GM19328 (cell line): ENCODE results near the gene FAM53A.

Experiments used
- ATAC-seq: cut with Tn5 transposase; IDR thresholded peaks from one replicate; pipeline ENCODE4 v1.9.1; 2021; ENCODE audit warnings: mild to moderate bottlenecking, moderate library complexity; ENCODE audit not compliant: unreplicated experiment

Gene FAM53A

GRCh38 chr4:1661695-1662094 lies 22.4 kb downstream of the FAM53A start:
- no peak for ATAC-seq

DNA sequence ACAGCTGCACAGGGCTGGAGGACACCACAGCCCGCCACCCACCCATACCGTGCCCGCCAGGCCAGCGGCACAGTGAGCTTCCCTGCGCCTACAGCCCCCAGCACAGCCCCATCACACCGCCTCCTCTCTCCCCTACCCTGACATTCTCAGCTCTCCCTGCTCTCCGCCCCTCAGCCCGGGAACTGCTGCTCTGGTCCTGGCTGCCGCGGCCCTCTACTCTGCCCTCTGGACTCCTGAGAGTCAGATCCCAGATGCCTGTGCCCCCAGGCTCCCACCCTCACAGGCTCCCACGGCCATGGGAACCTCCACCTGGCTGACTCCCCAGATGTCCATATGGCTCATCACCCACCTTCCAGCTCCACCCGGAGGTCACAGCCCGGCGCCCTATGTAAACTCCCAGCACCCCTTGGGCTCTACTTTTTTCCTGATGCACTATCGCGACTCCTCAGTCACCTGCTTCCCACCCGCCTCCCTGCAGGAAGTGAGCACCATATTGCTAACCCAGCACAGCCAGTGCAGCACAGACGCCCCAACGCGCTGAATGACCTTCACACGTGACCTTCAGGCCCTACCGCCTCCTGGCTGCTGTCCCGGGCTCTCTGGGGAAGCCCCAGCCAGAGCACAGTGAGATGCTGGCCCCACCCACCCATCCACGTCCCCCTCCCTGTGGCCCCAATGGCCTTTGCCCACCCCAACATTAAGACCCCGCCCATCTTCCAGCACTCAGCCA lies 23.0 kb downstream of the FAM53A start:
- ATAC-seq, result no peak

- ATAC-seq, result no peak
Observed at GRCh38 chr4:1659104-1660043, 24.7 kb downstream of the FAM53A start.

- ATAC-seq, result no peak
Observed at GRCh38 chr4:1658581-1658980, 25.5 kb downstream of the FAM53A start.

- no peak for ATAC-seq
Observed at GRCh38 chr4:1658146-1658545, 26.0 kb downstream of the FAM53A start.

DNA sequence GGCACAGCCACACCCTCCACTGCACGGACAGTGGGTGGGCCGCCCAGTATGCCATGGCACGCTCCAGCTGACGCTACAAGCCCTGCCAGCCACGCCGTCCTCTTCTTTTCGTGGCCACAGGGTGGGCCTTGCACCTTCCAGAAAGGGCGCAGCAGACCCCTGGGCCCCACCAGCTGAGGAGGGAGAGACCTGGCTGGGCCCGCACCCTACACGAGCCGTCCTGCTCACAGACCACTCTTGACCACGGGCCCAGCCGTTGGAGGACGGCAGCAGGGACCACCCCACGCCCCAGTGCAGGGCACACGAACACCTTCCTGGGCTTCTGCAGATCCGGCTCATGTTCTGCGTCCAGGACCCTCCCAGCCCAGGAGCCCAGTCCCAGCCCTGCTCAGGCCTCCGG lies 27.1 kb downstream of the FAM53A start:
- no peak for ATAC-seq

GRCh38 chr4:1656132-1656531 lies 28.0 kb downstream of the FAM53A start:
- no peak for ATAC-seq

GRCh38 chr4:1655676-1656075 lies 28.4 kb downstream of the FAM53A start:
- ATAC-seq, result no peak

GRCh38 chr4:1655081-1655480 lies 29.0 kb downstream of the FAM53A start:
- ATAC-seq, result no peak

DNA sequence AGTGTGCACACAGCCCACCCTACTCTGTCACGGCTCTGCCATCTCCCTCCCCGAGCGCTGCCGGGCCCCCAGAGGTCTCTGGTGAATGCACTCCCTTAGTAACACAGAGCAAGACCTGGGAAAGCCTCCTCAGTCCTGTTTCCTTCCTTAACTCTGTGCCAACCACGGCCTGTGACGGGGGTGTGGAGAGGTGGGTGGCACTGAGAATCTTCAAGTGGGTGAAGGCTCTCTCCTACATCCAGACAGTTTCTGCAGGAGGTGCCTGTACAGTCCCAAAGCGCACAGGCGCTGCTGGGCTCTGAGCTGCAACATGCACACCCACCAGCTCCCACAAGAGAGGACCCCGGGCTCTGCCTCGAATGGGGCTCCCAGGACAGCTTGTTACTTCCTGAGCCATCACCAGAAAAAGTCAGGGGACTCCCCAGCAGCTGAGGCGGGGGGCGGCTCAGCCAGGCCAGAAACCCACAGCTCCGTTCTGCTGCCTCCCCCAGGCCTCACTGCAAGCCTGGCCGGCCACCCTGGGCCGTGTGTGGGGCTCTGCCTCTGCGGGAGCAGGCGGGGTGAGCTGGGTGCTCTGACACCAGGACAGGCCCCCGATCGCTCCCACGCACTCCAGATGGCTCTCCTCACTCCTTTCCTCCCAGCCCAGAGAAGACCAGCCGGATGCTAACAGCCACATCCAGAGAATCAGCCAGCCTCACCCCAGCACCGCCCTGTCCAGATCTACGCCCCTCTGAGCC lies 29.7 kb downstream of the FAM53A start:
- ATAC-seq, result no peak

GRCh38 chr4:1653776-1654175 lies 30.3 kb downstream of the FAM53A start:
- ATAC-seq, result no peak

- ATAC-seq, result no peak
Observed at GRCh38 chr4:1652088-1652487, 32.0 kb downstream of the FAM53A start.

DNA sequence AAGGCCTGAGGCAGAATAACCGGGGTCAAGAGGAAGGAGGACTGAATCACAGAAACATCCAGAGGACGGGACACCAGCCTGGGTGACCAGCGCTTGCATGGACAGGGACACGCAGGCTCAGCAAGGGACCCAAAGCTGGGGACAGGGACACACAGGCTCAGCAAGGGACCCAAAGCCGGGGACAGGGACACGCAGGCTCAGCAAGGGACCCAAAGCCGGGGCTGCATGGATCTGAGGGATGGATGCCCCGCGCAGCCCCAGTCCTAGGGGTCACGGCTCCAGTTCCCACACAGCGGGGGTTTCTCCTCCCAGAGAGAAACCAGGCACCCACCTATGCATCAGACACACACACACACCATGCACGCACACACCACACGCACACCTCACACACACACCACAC lies 32.5 kb downstream of the FAM53A start:
- no peak for ATAC-seq

- ATAC-seq, result no peak
Observed at GRCh38 chr4:1648962-1649361, 35.2 kb downstream of the FAM53A start.

DNA sequence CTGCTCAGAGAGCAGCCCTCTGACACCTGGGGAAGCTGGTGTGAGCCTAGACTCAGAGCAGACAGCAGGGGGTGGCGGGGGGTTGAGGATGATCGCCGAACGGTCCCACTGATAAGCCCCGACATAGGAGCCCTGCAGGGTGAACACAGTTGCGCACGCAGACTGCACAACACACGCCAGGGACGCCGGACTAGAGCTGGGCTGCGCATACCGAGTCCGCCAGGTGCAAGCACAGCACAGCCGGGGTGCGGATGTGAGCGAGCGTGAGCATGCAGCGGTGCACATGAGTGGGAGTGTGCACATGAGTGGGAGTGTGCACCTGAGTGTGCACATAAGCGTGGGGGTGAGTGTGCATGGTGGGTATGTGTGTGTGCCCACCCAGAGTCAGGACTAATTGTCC lies 36.7 kb downstream of the FAM53A start:
- no peak for ATAC-seq

- ATAC-seq, result no peak
Observed at GRCh38 chr4:1646690-1647089, 37.4 kb downstream of the FAM53A start.

DNA sequence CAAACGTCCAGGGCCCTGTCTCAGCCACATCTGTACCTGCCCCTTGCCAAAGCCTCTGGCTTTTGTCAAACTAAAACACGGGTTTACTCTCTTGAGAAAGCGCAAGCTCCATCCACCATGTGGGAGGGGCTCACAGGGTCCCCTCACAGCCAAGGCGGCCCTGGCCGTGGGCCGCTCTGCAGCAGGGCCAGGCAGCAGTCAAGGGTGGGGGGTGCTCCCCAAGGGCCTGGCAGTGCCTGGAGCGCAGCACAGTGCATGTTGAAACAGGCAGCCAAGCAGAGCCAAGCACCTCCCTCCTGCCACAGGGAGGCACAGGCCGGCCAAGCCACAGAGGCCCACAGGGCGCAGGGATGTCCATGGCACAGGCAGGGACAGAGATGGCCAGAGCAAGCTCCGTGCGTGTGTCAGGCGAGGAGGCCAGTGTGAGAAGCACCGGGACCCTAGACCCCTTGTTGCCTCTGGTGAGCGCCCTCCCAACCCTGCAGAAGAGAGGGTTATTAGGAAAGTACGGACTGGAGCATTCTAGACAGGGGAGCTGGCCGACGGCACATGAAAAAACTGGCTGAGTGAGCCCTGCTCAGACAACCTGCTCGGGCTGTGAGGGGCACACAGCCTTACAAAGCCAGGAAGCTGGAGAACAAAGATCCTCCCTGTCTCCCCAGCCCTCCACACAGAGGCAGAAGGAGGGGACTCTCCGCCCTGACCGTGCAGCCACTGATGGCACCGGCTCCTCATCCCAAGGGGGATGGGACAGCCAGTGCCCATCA lies 39.0 kb downstream of the FAM53A start:
- no peak for ATAC-seq

DNA sequence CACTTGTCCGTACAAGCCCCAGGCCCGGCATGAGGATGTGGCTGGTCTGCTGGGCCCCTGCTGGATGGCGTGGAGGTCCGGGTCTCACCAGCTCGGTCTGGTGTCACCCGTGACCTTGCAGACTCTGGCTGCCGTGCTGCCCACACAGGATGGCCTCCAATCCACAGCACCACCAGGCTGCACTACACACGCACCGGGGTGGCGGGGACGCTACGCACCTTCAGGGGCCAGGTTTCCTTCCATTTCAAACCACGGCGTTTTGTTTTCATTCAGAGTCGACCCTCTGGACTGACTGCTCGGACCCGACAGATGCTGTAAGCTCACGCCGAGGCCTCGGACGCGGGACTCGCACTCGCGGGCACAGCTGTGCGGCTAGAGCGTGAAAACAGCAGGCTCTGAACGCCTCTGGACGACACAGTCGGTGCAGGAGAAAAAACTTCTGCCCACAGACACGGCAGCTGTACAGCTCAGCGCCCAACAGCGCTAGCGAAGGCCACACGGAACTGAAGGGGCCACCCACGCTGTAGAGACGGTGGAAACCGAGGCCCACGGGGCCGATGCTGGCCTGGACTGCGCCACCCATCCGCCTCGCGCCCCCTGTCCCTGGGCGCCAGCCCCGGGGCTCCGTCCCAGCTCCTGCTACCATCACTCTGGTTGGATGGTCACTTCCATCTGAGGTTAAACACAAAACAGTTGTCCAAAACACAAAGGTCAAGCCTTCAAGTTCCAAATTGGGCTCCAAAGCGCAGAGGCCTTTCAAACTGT lies 40.0 kb downstream of the FAM53A start:
- no peak for ATAC-seq

DNA sequence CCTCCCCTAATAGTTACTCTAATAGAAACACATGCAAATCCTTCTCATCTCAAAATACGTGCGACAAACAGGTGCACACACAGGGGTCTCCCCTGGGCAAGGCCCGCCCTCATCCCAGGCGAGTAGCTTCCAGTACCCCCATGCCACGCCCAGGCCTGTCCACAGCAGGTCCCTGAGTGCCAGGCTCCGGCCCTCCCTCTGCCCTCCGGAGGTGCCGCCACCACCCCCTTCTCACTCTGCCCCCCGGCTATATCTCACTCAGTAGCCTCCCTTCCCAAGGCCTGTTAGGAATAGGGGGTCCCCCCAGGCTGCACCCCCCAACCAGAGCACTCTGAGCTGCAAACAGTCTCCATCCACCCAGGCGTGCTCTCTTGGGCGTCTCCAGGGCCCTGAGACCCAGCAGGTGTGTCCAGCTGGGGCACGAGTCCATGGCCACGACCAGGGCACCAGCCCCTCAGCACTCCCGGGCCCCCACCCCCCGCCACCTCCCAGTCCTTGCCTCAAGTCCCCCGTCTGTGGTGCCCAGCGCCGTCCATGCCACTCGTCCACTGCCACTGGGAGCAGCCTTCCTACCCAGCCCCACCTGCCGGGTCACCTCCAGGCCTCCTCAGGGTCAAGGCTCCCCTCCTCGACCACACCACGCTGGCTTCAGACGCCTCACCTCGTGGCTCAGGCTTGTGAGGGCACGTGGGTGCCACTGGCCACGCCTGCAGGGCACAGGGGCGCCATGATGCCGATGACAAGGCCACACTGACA lies 41.7 kb downstream of the FAM53A start:
- ATAC-seq, result no peak
